HG03565 (cell line): ENCODE data around the gene SLAMF1.
"Not testable (repeated sequence)": the region's sequence is repeated elsewhere in the genome, so short reads cannot be mapped to it uniquely, and the experiment has no call there.

ENCODE experiments used
- ATAC-seq: cut with Tn5 transposase; IDR thresholded peaks from one replicate; pipeline ENCODE4 v1.9.1; 2021; ENCODE audit warnings: mild to moderate bottlenecking, moderate library complexity; ENCODE audit not compliant: unreplicated experiment

The SLAMF1 gene

GRCh38 chr1:160607011-160607671, 39.7 kb downstream of the SLAMF1 start:
- ATAC-seq = peak; percentile 52

DNA sequence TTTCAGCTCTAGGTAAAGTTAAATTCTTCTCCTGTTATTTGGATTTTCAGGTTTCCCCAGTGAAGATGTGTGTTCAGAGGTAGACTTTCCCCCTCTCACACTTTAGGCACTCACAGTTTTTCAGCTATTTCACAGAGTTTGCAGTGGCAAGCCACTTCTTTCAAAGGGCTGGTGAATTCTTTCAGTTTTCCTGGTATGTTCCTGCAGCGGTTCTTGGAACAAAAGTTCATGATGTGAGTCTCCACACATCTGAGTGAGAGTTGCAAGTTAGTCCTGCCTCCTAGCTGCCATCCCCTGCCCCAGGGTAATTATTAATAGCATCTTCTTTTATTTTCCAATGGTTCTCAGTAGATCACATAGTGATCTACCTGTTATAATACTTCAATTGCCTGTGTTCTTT, 40.2 kb downstream of the SLAMF1 start:
- ATAC-seq = peak; percentile 2

- no peak for ATAC-seq
Observed at GRCh38 chr1:160605792-160606479, 40.9 kb downstream of the SLAMF1 start.

DNA sequence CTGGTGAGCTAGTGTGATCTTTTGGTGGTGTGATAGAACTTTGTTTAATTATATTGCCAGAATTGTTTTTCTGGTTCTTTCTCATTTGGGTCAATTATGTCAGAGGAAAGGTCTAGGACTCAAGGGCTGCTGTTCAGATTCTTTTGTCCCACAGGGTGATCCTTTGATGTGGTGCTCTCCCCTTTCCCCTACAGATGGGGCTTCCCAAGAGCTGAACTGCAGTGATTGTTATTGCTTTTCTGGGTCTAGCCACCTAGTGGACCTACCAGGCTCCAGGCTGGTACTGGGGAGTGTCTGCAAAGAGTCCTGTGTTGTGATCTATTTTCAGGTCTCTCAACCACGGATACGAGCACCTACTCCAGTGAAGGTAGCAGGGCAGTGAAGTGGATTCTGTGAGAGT, 41.6 kb downstream of the SLAMF1 start:
- no peak for ATAC-seq

GRCh38 chr1:160597705-160598104, 49.1 kb downstream of the SLAMF1 start:
- ATAC-seq = no peak

- no peak for ATAC-seq
Observed at GRCh38 chr1:160597051-160597450, 49.8 kb downstream of the SLAMF1 start.

DNA sequence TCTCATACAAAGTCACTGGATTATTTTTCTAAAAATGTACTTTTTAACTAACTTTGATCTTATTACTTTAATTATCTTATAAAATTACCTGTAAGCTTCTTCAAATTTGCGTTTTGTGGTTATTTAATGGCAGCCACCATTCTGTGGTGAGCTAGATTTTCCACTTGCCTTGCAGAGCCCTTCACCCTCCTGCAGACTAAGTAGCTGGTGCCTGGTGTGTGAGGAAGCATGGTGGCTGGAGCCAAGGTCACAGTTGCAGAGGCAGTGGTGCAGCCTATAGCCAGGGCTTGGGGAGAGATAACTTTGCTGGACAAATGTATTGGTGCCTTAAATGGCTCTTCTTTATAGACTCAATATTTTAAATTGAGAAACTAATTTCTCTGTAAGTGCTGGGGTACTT, 56.4 kb downstream of the SLAMF1 start:
- no peak for ATAC-seq

DNA sequence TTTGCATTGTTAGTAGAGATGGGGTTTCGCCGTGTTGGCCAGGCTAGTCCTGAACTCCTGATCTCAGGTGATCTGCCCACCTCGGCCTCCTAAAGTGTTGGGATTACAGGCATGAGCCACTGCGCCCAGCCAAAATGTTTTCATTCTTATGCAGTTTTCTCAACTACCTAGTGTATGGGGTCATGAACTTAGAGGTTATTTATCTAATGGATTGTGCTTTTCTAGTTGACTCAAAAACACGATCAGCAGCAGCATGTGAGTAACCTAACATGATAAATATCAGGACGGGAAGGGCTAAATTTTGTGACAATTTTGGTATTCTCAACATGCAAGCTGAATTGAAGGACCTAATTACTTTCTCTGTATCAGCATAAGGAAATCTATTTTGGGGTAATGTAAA, 58.4 kb downstream of the SLAMF1 start:
- ATAC-seq = no peak

- ATAC-seq = no peak
Observed at GRCh38 chr1:160584784-160585183, 62.1 kb downstream of the SLAMF1 start.

DNA sequence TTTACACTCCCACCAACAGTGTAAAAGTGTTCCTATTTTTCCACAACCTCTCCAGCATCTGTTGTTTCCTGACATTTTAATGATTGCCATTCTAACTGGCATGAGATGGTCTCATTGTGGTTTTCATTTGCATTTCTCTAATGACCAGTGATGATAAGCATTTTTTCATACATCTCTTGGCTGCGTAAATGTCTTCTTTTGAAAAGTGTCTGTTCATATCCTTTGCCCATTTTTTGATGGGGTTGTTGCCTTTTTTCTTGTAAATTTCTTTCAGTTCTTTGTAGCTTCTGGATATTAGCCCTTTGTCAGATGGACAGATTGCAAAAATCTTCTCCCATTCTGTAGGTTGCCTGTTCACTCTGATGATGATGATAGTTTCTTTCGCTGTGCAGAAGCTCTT, 63.9 kb downstream of the SLAMF1 start:
- ATAC-seq = not testable (repeated sequence)

DNA sequence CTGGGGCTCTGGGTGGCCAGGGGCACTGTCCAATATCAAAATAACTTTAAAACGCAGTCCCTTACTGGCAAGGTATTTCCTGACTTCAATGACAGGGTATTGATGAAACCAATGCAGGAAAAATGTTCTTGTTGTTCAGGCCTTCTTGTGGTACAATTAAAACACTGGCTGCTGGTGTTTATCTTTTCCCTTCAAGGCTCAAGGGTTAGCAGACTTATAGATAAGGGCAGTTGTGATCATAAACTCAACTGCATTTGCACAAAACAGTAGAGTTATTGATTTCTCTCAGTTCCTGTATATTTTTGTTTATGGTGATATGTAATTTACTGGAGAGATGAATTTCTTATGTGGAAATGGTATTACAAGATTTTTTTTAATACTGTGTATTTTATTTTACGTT, 64.9 kb downstream of the SLAMF1 start:
- no peak for ATAC-seq

- ATAC-seq = no peak
Observed at GRCh38 chr1:160580221-160580812, 66.5 kb downstream of the SLAMF1 start.

DNA sequence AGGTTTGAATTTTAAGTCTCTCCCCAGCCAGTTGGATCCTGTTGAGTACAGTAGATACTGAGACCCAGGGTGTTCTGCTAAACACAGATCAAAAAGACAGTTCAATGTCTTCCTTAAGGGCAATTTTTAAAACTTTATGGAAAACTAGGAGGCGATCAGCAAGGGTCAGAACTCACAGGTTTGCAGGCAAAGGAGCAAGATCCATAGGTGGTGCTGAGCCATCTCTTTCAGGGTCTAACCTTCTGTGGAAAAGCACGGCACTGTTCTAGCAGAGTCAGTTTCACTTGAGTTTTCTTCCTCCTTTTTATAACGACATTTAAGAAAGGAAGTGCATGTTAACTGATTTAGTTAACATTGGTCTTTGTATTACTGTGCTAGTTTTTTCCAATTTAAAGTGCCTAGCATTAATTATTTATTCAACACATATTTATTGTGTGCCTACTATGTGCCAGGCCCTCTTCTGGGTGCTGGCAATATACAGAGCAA, 67.6 kb downstream of the SLAMF1 start, which contains the start of gene CD84:
Gene CD84 (minus strand): TSS at position 281 of the 486 bp plus-strand sequence. CDS start 59 bp downstream, at position 222.
- ATAC-seq = no peak

DNA sequence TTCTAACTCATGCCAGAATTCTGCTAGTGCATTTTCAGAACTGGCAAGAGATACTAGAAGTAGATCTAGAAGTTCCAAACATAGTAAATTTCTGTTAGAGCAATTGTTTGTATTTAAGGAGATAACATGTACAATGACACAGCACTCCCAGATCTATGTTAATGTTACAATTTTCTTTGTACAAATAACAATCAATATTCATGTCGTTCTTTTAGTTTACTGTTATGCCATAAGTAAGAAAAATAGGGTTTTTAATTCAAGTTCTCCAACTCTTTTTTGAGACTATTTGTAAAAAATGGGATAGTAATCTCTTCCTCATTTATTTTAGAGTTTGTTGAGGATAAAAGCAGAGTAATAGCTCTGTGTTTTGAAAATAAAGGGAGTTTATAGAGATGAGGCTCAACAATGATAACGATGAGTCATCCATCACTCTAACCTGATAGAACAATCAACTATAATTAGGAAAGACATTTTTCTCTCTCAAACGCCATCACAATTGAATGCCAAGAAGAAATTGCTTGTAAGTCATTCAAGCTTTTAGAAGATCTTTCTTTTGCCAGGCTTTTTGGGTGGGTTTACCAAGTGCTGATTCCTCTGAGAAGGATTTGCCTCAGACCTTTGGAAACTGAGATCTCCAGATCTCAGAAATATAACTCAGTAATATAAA, 68.2 kb downstream of the SLAMF1 start:
- ATAC-seq = no peak

DNA sequence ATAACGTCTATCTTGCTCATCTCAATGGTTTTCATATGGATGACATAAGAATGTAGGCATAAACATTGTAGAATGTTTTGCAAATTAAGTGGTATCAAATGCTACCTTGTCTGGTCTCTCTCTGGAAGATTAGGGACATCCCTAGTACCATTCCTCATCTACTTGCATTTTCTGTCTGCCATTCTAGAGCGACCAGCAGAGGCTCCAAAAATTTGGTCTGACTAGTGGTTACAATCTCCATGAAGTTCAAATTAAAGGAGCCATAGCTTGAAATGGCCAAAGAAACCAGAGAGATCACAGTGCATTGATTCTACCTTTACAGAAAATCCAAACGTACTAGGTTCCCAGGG, 68.7 kb downstream of the SLAMF1 start:
- no peak for ATAC-seq

DNA sequence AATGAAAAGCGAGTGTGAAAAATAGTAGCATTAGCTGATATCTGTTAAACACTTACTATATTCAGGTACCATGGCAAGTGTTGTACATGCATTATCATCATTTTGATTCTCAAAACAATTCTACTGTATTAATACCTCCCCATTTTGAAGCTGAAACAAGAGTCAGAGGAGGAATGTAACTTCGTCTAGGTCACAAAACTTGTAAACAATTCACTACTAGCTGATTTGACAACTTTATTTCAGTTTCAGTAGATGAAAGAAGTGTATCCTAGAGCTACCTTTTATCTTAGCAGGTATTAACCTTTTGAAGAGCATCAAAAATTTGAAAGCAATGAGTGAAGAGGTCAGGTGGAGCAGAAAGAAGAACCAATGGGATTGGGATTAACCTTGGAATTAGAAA, 69.2 kb downstream of the SLAMF1 start:
- no peak for ATAC-seq

GRCh38 chr1:160576884-160577283, 70.0 kb downstream of the SLAMF1 start:
- ATAC-seq = no peak

GRCh38 chr1:160576390-160576789, 70.5 kb downstream of the SLAMF1 start:
- no peak for ATAC-seq

- ATAC-seq = no peak
Observed at GRCh38 chr1:160575112-160575664, 71.7 kb downstream of the SLAMF1 start.

- ATAC-seq = no peak
Observed at GRCh38 chr1:160570840-160571239, 76.0 kb downstream of the SLAMF1 start.

DNA sequence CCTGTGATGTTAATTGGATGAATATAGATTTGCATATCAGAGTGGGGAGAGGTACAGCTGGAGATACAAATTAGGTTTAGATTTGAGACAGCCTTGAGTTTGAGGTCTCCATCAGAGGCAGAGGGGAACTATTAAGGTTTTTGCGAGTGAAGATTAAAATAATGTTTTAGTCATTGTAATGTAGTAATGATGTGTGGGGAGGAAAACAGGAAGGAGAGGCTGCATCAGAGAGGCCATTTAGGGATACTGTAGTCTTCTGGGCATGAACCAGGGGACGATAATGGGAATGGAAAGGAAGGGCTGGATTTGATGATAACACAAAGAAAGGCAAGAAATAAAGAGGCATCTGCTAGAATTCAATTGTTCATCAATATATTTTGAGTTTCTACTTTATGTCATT, 77.0 kb downstream of the SLAMF1 start:
- no peak for ATAC-seq
